HCT116 (cell line): ENCODE measurements around the gene BSN. TPM values are rescaled to one million over a fixed set of nuclear protein-coding genes. Genes with fewer than 3 reads are reported as not detected.

Source experiments
- ATAC-seq: fragments of 200-7000 bp; cut with Tn5 transposase; 2 replicates; pipeline ENCODE4 v1.9.1; 2020; ENCODE audit warnings: mild to moderate bottlenecking, moderate library complexity
- BruUV-seq: library from RNA; stranded (reverse); fragments of 400-500 nt; replicated peaks from 2 replicates; lab custom pipeline; 2021; lab: Mats Ljungman, UMichigan
- CTCF ChIA-PET: fragments of 300-600 bp; sonication (Branson Sonifier 250); formaldehyde crosslinking; loops from one replicate; lab custom pipeline; 2021; ENCODE audit warnings: antibody characterized with exemption; lab: Charles Lee
- POLR2A ChIA-PET: fragments of 300-600, 350-600 bp; sonication (Branson Sonifier 250); formaldehyde crosslinking; loops from one replicate; lab custom pipeline; 2021; ENCODE audit warnings: antibody characterized with exemption; lab: Charles Lee
- RAD21 ChIA-PET, 2 experiments: fragments of 300-600 bp; sonication (Branson Sonifier 250); formaldehyde crosslinking; loops; one replicate each; lab custom pipeline; 2023; ENCODE audit warnings: low total read pairs in 2 of 2; ENCODE audit not compliant: uncharacterized antibody in 2 of 2, unreplicated experiment in 2 of 2, low non-redundant PET in 1 of 2; lab: Charles Lee
- DNase-seq: peaks from one replicate; pipeline ENCODE4 v3.0.0-alpha.2; 2010; ENCODE audit warnings: low read depth, low spot score
- H2AFZ ChIP-seq: fragments of 200-600 bp; shearing (Covaris generic), sonication (generic); 2 replicates; pipeline ENCODE4 v1.6.1; 2017; ENCODE audit warnings: low read depth, mixed run types, mixed read lengths, antibody characterized with exemption, low read length; ENCODE audit not compliant: poor library complexity, severe bottlenecking
- H3K27ac ChIP-seq: 2 replicates; pipeline ENCODE4 v1.5.1; 2012; ENCODE audit warnings: low read depth, low read length
- H3K27me3 ChIP-seq: fragments of 200-600 bp; sonication (generic); 2 replicates; pipeline ENCODE4 v1.6.1; 2016; ENCODE audit warnings: mixed run types, low read length, mixed read lengths; ENCODE audit not compliant: insufficient read depth
- H3K36me3 ChIP-seq, 2 experiments: fragments of 200-500 bp in 1 of 2; fragments of 200-600 bp in 1 of 2; sonication (Bioruptor generic) in 1 of 2; sonication (generic) in 1 of 2; 2 replicates each; pipeline versions ENCODE4 v1.5.1 to v1.6.1; 2014 to 2016; ENCODE audit warnings: low read length in 2 of 2, inconsistent platforms in 1 of 2, mixed read lengths in 1 of 2, mixed run types in 1 of 2; ENCODE audit not compliant: insufficient read depth in 2 of 2, control insufficient read depth in 1 of 2
- H3K4me1 ChIP-seq, 2 experiments: fragments of 200-600 bp in 1 of 2; sonication (generic) in 1 of 2; 2 replicates each; pipeline versions ENCODE4 v1.5.1 to v1.6.1; 2012 to 2017; ENCODE audit warnings: low read length in 2 of 2, inconsistent platforms in 1 of 2, mild to moderate bottlenecking in 1 of 2, mixed read lengths in 1 of 2, mixed run types in 1 of 2, moderate library complexity in 1 of 2; ENCODE audit not compliant: insufficient read depth in 2 of 2, control insufficient read depth in 1 of 2
- H3K4me2 ChIP-seq: fragments of 200-600 bp; sonication (generic); 2 replicates; pipeline ENCODE4 v1.6.1; 2017; ENCODE audit warnings: mixed run types, low read length, mixed read lengths
- H3K4me3 ChIP-seq, 2 experiments: fragments of 200-600 bp in 1 of 2; sonication (generic) in 1 of 2; replicated peaks in 1 of 2; 2 replicates each; pipeline ENCODE4 v1.5.1; 2011 to 2016; ENCODE audit warnings: low read length in 2 of 2, control low read depth in 1 of 2, low read depth in 1 of 2, mild to moderate bottlenecking in 1 of 2, mixed read lengths in 1 of 2, mixed run types in 1 of 2
- H3K79me2 ChIP-seq: fragments of 200-600 bp; sonication (generic); 2 replicates; pipeline ENCODE4 v1.6.1; 2017; ENCODE audit warnings: mild to moderate bottlenecking, mixed run types, low read length, moderate library complexity, mixed read lengths; ENCODE audit not compliant: insufficient read depth
- H3K9ac ChIP-seq: fragments of 200-600 bp; sonication (generic); 2 replicates; pipeline ENCODE4 v1.6.1; 2016; ENCODE audit warnings: low read length, mixed read lengths
- H3K9me2 ChIP-seq: fragments of 200-600 bp; sonication (generic), shearing (Covaris generic); 2 replicates; pipeline ENCODE4 v1.6.1; 2017; ENCODE audit warnings: mixed run types, mild to moderate bottlenecking, moderate library complexity; ENCODE audit not compliant: insufficient read depth
- H3K9me3 ChIP-seq, 2 experiments: fragments of 200-500 bp in 1 of 2; fragments of 200-600 bp in 1 of 2; sonication (Bioruptor generic) in 1 of 2; sonication (generic) in 1 of 2; 2 replicates each; pipeline ENCODE4 v1.6.1; 2014 to 2017; ENCODE audit warnings: low read length in 2 of 2, mixed read lengths in 2 of 2, inconsistent platforms in 1 of 2, low read depth in 1 of 2, mild to moderate bottlenecking in 1 of 2, mixed run types in 1 of 2, moderate library complexity in 1 of 2; ENCODE audit not compliant: control insufficient read depth in 1 of 2, insufficient read depth in 1 of 2
- H4K20me1 ChIP-seq: fragments of 200-600 bp; sonication (generic), shearing (Covaris generic); 2 replicates; pipeline ENCODE4 v1.6.1; 2017; ENCODE audit warnings: mixed run types, mild to moderate bottlenecking, moderate library complexity; ENCODE audit not compliant: insufficient read depth
- CTCF ChIP-seq, 3 experiments: fragments of 200-600 bp in 1 of 3; sonication (generic) in 1 of 3; IDR thresholded peaks in 2 of 3; conservative IDR thresholded peaks in 1 of 3; 2 replicates each; pipeline ENCODE4 v1.5.1; 2012 to 2017; ENCODE audit warnings: low read depth in 2 of 3, low read length in 2 of 3, antibody characterized with exemption in 1 of 3, borderline replicate concordance in 1 of 3, control low read depth in 1 of 3, mild to moderate bottlenecking in 1 of 3, mixed read lengths in 1 of 3, mixed run types in 1 of 3, moderate library complexity in 1 of 3; ENCODE audit not compliant: insufficient read depth in 1 of 3
- EGR1 ChIP-seq: IDR thresholded peaks from 2 replicates; pipeline ENCODE4 v1.6.1; 2012; ENCODE audit warnings: low read depth
- ELF1 ChIP-seq: IDR thresholded peaks from 2 replicates; pipeline ENCODE4 v1.6.1; 2012; ENCODE audit warnings: low read depth, borderline replicate concordance
- EZH2 ChIP-seq: fragments of 200-600 bp; sonication (generic); IDR thresholded peaks from 2 replicates; pipeline ENCODE4 v1.6.1; 2017; ENCODE audit warnings: antibody characterized with exemption, mixed run types
- JUND ChIP-seq: IDR thresholded peaks from 2 replicates; pipeline ENCODE4 v1.6.1; 2012
- POLR2A ChIP-seq: IDR thresholded peaks from 2 replicates; pipeline ENCODE4 v1.7.0; 2011; ENCODE audit warnings: borderline replicate concordance; ENCODE audit not compliant: insufficient read depth, insufficient read length; ENCODE audit errors: extremely low read depth
- POLR2AphosphoS5 ChIP-seq: IDR thresholded peaks from 2 replicates; pipeline ENCODE4 v1.6.1; 2011; ENCODE audit warnings: mild to moderate bottlenecking, low read depth, low read length, moderate library complexity
- REST ChIP-seq: IDR thresholded peaks from 2 replicates; pipeline ENCODE4 v1.6.1; 2012; ENCODE audit warnings: low read depth
- SP1 ChIP-seq: IDR thresholded peaks from 2 replicates; pipeline ENCODE4 v1.6.1; 2012; ENCODE audit warnings: low read depth
- YY1 ChIP-seq: IDR thresholded peaks from 2 replicates; pipeline ENCODE4 v1.6.1; 2011; ENCODE audit warnings: low read length, low read depth, moderate library complexity, mild to moderate bottlenecking; ENCODE audit not compliant: insufficient replicate concordance; ENCODE audit errors: extremely low read depth
- ZBTB33 ChIP-seq: IDR thresholded peaks from 2 replicates; pipeline ENCODE4 v1.6.1; 2011; ENCODE audit warnings: mild to moderate bottlenecking, low read length, moderate library complexity; ENCODE audit not compliant: insufficient replicate concordance; ENCODE audit errors: extremely low read depth
- ZFX ChIP-seq: fragments of 450-650 bp; IDR thresholded peaks from 2 replicates; pipeline ENCODE4 v1.6.1; 2017
- ZNF274 ChIP-seq: fragments of 200-500 bp; sonication (Bioruptor generic); IDR thresholded peaks from 2 replicates; pipeline ENCODE4 v1.6.1; 2014; ENCODE audit warnings: mild to moderate bottlenecking, low read depth, low read length, inconsistent platforms
- intact Hi-C: fragments of 100-400 bp; cut with micrococcal nuclease; formaldehyde crosslinking; loops from 2 replicates; pipeline ENCODE4 v1.10.0; 2022
- total RNA-seq: library from RNA; stranded (reverse); gene quantifications from one replicate; pipeline ENCODE4 v1.2.1, GENCODE V29; 2021; ENCODE audit not compliant: unreplicated experiment

The BSN gene
- total RNA-seq, 1 experiment from 2014 or later = 1.5 TPM

GRCh38 chr3:49511639-49512038 is 42.6 kb upstream of the BSN start (continued):
- TF ChIP-seq REST = no peak

- H2AFZ ChIP-seq = no peak overlapping the region
- no peak for DNase-seq
- ChIA-PET POLR2A (no interaction called here), CTCF (no interaction called here), RAD21 (no interaction called here)
- H3K9me3 ChIP-seq = no peaks in the 10 kb centered on the region
- intact Hi-C loops = no loop called here
- H3K9ac ChIP-seq = no peak overlapping the region
- H3K4me3 ChIP-seq = no peak overlapping the region
- no peaks in the 10 kb centered on the region for H3K4me1 ChIP-seq
- peaks cover 17% of the 10 kb centered on the region for H3K79me2 ChIP-seq
- H3K27ac ChIP-seq = no peak overlapping the region
- H3K36me3 ChIP-seq = peaks cover 8 to 18% of the 10 kb centered on the region in 2 experiments; a peak in 3 of 4 replicates
- H3K9me2 ChIP-seq = no peaks in the 10 kb centered on the region
- no peak overlapping the region for H3K4me2 ChIP-seq
- H3K27me3 ChIP-seq = no peaks in the 10 kb centered on the region
- BruUV-seq = no TSS peak
- no peaks in the 10 kb centered on the region for H4K20me1 ChIP-seq
- no peak for ATAC-seq
- TF ChIP-seq ZFX (no peak), CTCF (IDR thresholded peaks at IDR 0.05 in 2 of 3, conservative IDR thresholded peaks at IDR 0.05 in 1 of 3; ENCODE audit: borderline replicate concordance in 1 of 3, insufficient read depth in 1 of 3, low read depth in 2 of 3, low read length in 2 of 3) (no peak), SP1 (no peak), YY1 (no peak), JUND (no peak), ZNF274 (no peak), EGR1 (no peak), ZBTB33 (no peak), POLR2AphosphoS5 (no peak), POLR2A (no peak), REST (no peak), EZH2 (no peak), ELF1 (no peak)
Measured at GRCh38 chr3:49512781-49513355, 41.4 kb upstream of the BSN start.
